ENCODE results near the gene CPEB2. TPM values are rescaled to one million over a fixed set of nuclear protein-coding genes. Genes with fewer than 3 reads are reported as not detected.

The CPEB2 gene
- total and polyA plus RNA-seq, 10 of the 15 experiments (the other 5 are each of a cell fraction or from before 2014, with no cell fraction given) = 0.73 to 8.3 (median 3.7) TPM

GRCh38 chr4:15024386-15024785 is 22.1 kb downstream of the CPEB2 start (continued):
- no peak for TF ChIP-seq MYB (IDR thresholded peaks at IDR 0.05; ENCODE audit: borderline replicate concordance, low read depth, low read length)

- 98% methylated on average over 5 of the region's 5 CpGs for WGBS (ENCODE audit: insufficient coverage, insufficient replicate concordance, low lambda C conversion rate, missing lambda C conversion rate)
- no peak overlapping the region for H3K27ac ChIP-seq (ENCODE audit: control insufficient read depth, insufficient read depth)
- intact Hi-C loops (cut with micrococcal nuclease; ENCODE audit: unreplicated experiment) = no loop called here
- in situ Hi-C loops (cut with MboI) = no loop called here
- H3K9ac ChIP-seq (ENCODE audit: control insufficient read depth, insufficient read depth, low read length) = no peak overlapping the region
- BruUV-seq (replicated peaks) = no TSS peak
- TF ChIP-seq YY1 (IDR thresholded peaks at IDR 0.05; ENCODE audit: low read depth, low read length) = no peak
- TF ChIP-seq POLR2AphosphoS5 (IDR thresholded peaks at IDR 0.05; ENCODE audit: low read length) = no peak
- no peak for TF ChIP-seq MLLT1 (IDR thresholded peaks at IDR 0.05)
- TF ChIP-seq POU2F2 (IDR thresholded peaks at IDR 0.05; ENCODE audit: borderline replicate concordance, low read depth, low read length) = no peak
- no peak for TF ChIP-seq KAT2A (conservative IDR thresholded peaks at IDR 0.05; ENCODE audit: control insufficient read depth, low read depth, low read length)
- TF ChIP-seq MTA3 (IDR thresholded peaks at IDR 0.05; ENCODE audit: borderline replicate concordance, low read length) = no peak
- no peak for TF ChIP-seq ZBTB33 (IDR thresholded peaks at IDR 0.05)
- TF ChIP-seq CEBPZ (IDR thresholded peaks at IDR 0.05; ENCODE audit: low read depth, low read length) = no peak
- no peak for TF ChIP-seq SUZ12 (IDR thresholded peaks at IDR 0.05; ENCODE audit: unreplicated experiment)
- TF ChIP-seq MYC (IDR thresholded peaks at IDR 0.05; ENCODE audit: insufficient read depth, insufficient read length, insufficient replicate concordance, low read length, severe bottlenecking) = no peak
- TF ChIP-seq ZBTB4 (CRISPR knock-in tag; IDR thresholded peaks at IDR 0.05) = no peak
- ChIA-PET CTCF (interaction anchor here (2.7 kb wide), 1 partner anchor 9 kb away, joined by 9 read pairs; no protein-coding TSS in a partner anchor), RAD21 (ENCODE audit: unreplicated experiment) (no interaction called here), POLR2A (no interaction called here), SMC1A (ENCODE audit: uncharacterized antibody, unreplicated experiment) (no interaction called here)
- ATAC-seq = no peak
- FAIRE-seq = no peak
- no peaks in the 10 kb centered on the region for H4K20me1 ChIP-seq (ENCODE audit: control insufficient read depth, insufficient read depth)
- H3K27me3 ChIP-seq (replicated peaks in 1 of 2; ENCODE audit: control insufficient read depth in 2 of 2, insufficient read depth in 2 of 2, low read length in 1 of 2) = no peaks in the 10 kb centered on the region
- H3K4me1 ChIP-seq (ENCODE audit: control insufficient read depth, insufficient read depth, low read length) = no peaks in the 10 kb centered on the region
- H3K9me3 ChIP-seq (replicated peaks; ENCODE audit: control insufficient read depth, insufficient read depth, low read length) = peaks cover 2% of the 10 kb centered on the region; the same call in 1 of the 3 replicates
- H3K36me3 ChIP-seq (ENCODE audit: control insufficient read depth in 2 of 2, insufficient read depth in 2 of 2, low read length in 1 of 2) = peaks cover 0 to 12% of the 10 kb centered on the region in 2 experiments; a peak in 1 of 4 replicates
- peaks cover 5% of the 10 kb centered on the region for H3K79me2 ChIP-seq (ENCODE audit: control insufficient read depth, insufficient read depth, low read length)
- DNase-seq (ENCODE audit: low read depth, low spot score) = no peak
- H2AFZ ChIP-seq (ENCODE audit: control insufficient read depth, low read depth, low read length) = no peak overlapping the region
- no peak overlapping the region for H3K4me3 ChIP-seq
- no peak overlapping the region for H3K4me2 ChIP-seq (ENCODE audit: control insufficient read depth, insufficient read depth)
These were observed 23.4 kb downstream of the CPEB2 start for GRCh38 chr4:15025693-15026092.

Measured in GM12878 (cell line).